ENCODE results near the gene MDH1B.

MDH1B gene

GRCh38 chr2:206766057-206766930 lies 1.2 kb upstream of the MDH1B start:
- Histone ChIP-seq H3K36me3 (ENCODE audit: control insufficient read depth, insufficient read depth, low read length) (peaks cover 38% of the 10 kb centered on the region), H3K9me3 (ENCODE audit: control insufficient read depth, low read length) (no peaks in the 10 kb centered on the region), H3K4me3 (ENCODE audit: extremely low read depth, insufficient read depth, low read length, poor library complexity, severe bottlenecking) (peak overlapping the region; percentile 66), H3K27ac (ENCODE audit: low read depth, low read length, severe bottlenecking) (no peak overlapping the region), H3K4me1 (ENCODE audit: control insufficient read depth, insufficient read depth, low read length, poor library complexity, severe bottlenecking) (peaks cover 3% of the 10 kb centered on the region)
- WGBS, 2 experiments (ENCODE audit: insufficient coverage in 2 of 2), result no CpG with 5 or more reads among the region's 12 CpGs

DNA sequence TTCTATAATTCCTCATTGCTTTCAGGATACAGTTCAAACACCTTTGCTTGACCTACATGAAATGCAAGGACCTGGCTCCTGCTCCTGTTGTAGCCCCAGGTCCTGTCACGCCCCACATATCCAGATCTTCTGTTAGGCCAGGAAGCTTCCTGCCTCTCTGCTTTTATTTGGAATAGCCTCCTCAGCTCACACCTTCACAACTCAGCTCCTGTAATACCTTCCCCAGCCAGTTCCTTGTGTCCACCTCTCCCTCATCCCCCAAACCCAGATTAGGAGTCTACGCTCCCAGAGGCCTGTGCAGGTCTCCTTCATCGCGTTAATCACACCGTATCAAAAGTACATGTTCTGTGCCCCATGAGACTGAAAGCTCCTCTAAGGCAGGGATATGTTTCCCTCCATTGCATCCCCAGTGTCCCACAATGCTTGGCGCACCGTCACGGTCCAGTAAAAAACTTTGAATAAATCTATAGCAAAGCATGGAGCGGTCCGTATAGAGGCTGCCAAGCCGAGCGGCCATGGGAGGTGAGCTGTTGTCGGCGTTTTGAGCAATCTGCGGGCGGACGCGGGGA lies 371 bp downstream of the MDH1B start:
- Histone ChIP-seq H3K36me3 (ENCODE audit: control insufficient read depth, insufficient read depth, low read length) (peaks cover 25% of the 10 kb centered on the region), H3K9me3 (ENCODE audit: control insufficient read depth, low read length) (no peaks in the 10 kb centered on the region), H3K27ac (ENCODE audit: low read depth, low read length, severe bottlenecking) (no peak overlapping the region), H3K4me1 (ENCODE audit: control insufficient read depth, insufficient read depth, low read length, poor library complexity, severe bottlenecking) (peaks cover 3% of the 10 kb centered on the region), H3K4me3 (ENCODE audit: extremely low read depth, insufficient read depth, low read length, poor library complexity, severe bottlenecking) (peak overlapping the region; percentile 66)
- WGBS, 2 experiments (ENCODE audit: insufficient coverage in 2 of 2), result 5 to 8% methylated on average over 14 to 18 of the region's 18 CpGs

- H3K36me3 ChIP-seq (ENCODE audit: control insufficient read depth, insufficient read depth, low read length), result no peaks in the 10 kb centered on the region
- H3K4me1 ChIP-seq (ENCODE audit: control insufficient read depth, insufficient read depth, low read length, poor library complexity, severe bottlenecking), result no peaks in the 10 kb centered on the region
- no peaks in the 10 kb centered on the region for H3K9me3 ChIP-seq (ENCODE audit: control insufficient read depth, low read length)
- no peak overlapping the region for H3K4me3 ChIP-seq (ENCODE audit: extremely low read depth, insufficient read depth, low read length, poor library complexity, severe bottlenecking)
- 100% methylated on average over 1 of the region's 1 CpG; no CpG with 5 or more reads in 1 of the 2 experiments for WGBS, 2 experiments (ENCODE audit: insufficient coverage in 2 of 2)
- no peak overlapping the region for H3K27ac ChIP-seq (ENCODE audit: low read depth, low read length, severe bottlenecking)
These were observed 8.3 kb downstream of the MDH1B start for GRCh38 chr2:206756816-206757215.

- Histone ChIP-seq H3K4me3 (ENCODE audit: extremely low read depth, insufficient read depth, low read length, poor library complexity, severe bottlenecking) (no peak overlapping the region), H3K4me1 (ENCODE audit: control insufficient read depth, insufficient read depth, low read length, poor library complexity, severe bottlenecking) (no peaks in the 10 kb centered on the region), H3K36me3 (ENCODE audit: control insufficient read depth, insufficient read depth, low read length) (no peaks in the 10 kb centered on the region), H3K27ac (ENCODE audit: low read depth, low read length, severe bottlenecking) (no peak overlapping the region), H3K9me3 (ENCODE audit: control insufficient read depth, low read length) (no peaks in the 10 kb centered on the region)
- WGBS, 2 experiments (ENCODE audit: insufficient coverage in 2 of 2), result 60% methylated on average over 1 of the region's 2 CpGs; no CpG with 5 or more reads in 1 of the 2 experiments
These were observed 24.3 kb downstream of the MDH1B start for GRCh38 chr2:206740800-206741199.

DNA sequence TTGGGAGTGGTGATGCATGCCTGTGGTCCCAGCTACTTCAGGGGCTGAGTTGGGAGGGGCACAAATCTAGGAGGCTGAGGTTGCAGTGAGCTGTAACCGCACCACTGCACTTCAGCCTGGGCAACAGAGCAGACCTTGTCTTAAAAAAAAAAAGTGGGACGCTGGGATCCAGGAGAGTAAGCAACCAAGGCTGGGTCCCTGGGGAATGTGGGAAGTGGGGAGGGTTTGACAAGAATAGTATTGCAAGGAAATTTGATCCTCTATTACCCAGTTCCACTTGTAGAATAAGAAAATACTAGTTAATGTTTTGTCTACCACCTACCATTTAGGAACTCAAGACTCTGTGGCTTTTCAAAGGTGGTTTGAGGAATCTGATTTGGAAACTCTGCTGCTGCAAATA lies 25.9 kb downstream of the MDH1B start:
- H3K27ac ChIP-seq (ENCODE audit: low read depth, low read length, severe bottlenecking), result no peak overlapping the region
- no peak overlapping the region for H3K4me3 ChIP-seq (ENCODE audit: extremely low read depth, insufficient read depth, low read length, poor library complexity, severe bottlenecking)
- no peaks in the 10 kb centered on the region for H3K36me3 ChIP-seq (ENCODE audit: control insufficient read depth, insufficient read depth, low read length)
- H3K9me3 ChIP-seq (ENCODE audit: control insufficient read depth, low read length), result no peaks in the 10 kb centered on the region
- H3K4me1 ChIP-seq (ENCODE audit: control insufficient read depth, insufficient read depth, low read length, poor library complexity, severe bottlenecking), result no peaks in the 10 kb centered on the region
- WGBS, 2 experiments (ENCODE audit: insufficient coverage in 2 of 2), result 83 to 100% methylated on average over 1 to 2 of the region's 2 CpGs

DNA sequence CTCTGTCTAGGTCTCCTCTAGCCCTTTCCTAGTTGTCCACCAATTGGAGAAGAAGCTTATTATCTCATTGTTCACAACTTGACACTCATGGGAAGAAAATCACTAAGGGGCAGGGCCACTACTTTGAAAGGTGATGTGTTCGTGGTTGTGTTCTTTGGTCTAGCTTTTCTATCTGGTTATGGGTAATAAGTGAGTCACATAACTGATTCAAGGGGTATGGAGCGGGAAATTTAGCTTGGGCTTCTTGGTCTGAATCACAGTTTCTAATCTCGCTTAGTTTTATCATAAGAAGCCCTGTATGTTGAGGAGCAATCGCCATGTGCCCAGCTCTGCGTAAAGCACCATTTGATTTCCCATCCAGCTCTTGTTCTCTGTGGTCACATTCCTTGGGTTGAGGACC lies 28.2 kb downstream of the MDH1B start:
- H3K9me3 ChIP-seq (ENCODE audit: control insufficient read depth, low read length), result no peaks in the 10 kb centered on the region
- WGBS, 2 experiments (ENCODE audit: insufficient coverage in 2 of 2), result 83 to 96% methylated on average over 4 to 5 of the region's 5 CpGs
- no peak overlapping the region for H3K4me3 ChIP-seq (ENCODE audit: extremely low read depth, insufficient read depth, low read length, poor library complexity, severe bottlenecking)
- no peak overlapping the region for H3K27ac ChIP-seq (ENCODE audit: low read depth, low read length, severe bottlenecking)
- no peaks in the 10 kb centered on the region for H3K4me1 ChIP-seq (ENCODE audit: control insufficient read depth, insufficient read depth, low read length, poor library complexity, severe bottlenecking)
- no peaks in the 10 kb centered on the region for H3K36me3 ChIP-seq (ENCODE audit: control insufficient read depth, insufficient read depth, low read length)

- H3K9me3 ChIP-seq (ENCODE audit: control insufficient read depth, low read length), result no peaks in the 10 kb centered on the region
- H3K4me1 ChIP-seq (ENCODE audit: control insufficient read depth, insufficient read depth, low read length, poor library complexity, severe bottlenecking), result no peaks in the 10 kb centered on the region
- H3K27ac ChIP-seq (ENCODE audit: low read depth, low read length, severe bottlenecking), result no peak overlapping the region
- no peak overlapping the region for H3K4me3 ChIP-seq (ENCODE audit: extremely low read depth, insufficient read depth, low read length, poor library complexity, severe bottlenecking)
- WGBS, 2 experiments (ENCODE audit: insufficient coverage in 2 of 2), result 87 to 93% methylated on average over 1 of the region's 2 CpGs
- H3K36me3 ChIP-seq (ENCODE audit: control insufficient read depth, insufficient read depth, low read length), result no peaks in the 10 kb centered on the region
These were observed 31.8 kb downstream of the MDH1B start for GRCh38 chr2:206733341-206733740.

- H3K9me3 ChIP-seq (ENCODE audit: control insufficient read depth, low read length), result no peaks in the 10 kb centered on the region
- no peaks in the 10 kb centered on the region for H3K36me3 ChIP-seq (ENCODE audit: control insufficient read depth, insufficient read depth, low read length)
- no peak overlapping the region for H3K27ac ChIP-seq (ENCODE audit: low read depth, low read length, severe bottlenecking)
- 89 to 92% methylated on average over 4 to 6 of the region's 7 CpGs for WGBS, 2 experiments (ENCODE audit: insufficient coverage in 2 of 2)
- H3K4me1 ChIP-seq (ENCODE audit: control insufficient read depth, insufficient read depth, low read length, poor library complexity, severe bottlenecking), result no peaks in the 10 kb centered on the region
- no peak overlapping the region for H3K4me3 ChIP-seq (ENCODE audit: extremely low read depth, insufficient read depth, low read length, poor library complexity, severe bottlenecking)
These were observed 36.6 kb downstream of the MDH1B start for GRCh38 chr2:206728277-206729199.

GRCh38 chr2:206727287-206727686 lies 37.8 kb downstream of the MDH1B start:
- 100% methylated on average over 1 to 2 of the region's 2 CpGs for WGBS, 2 experiments (ENCODE audit: insufficient coverage in 2 of 2)
- H3K27ac ChIP-seq (ENCODE audit: low read depth, low read length, severe bottlenecking), result no peak overlapping the region
- H3K9me3 ChIP-seq (ENCODE audit: control insufficient read depth, low read length), result no peaks in the 10 kb centered on the region
- no peak overlapping the region for H3K4me3 ChIP-seq (ENCODE audit: extremely low read depth, insufficient read depth, low read length, poor library complexity, severe bottlenecking)
- H3K4me1 ChIP-seq (ENCODE audit: control insufficient read depth, insufficient read depth, low read length, poor library complexity, severe bottlenecking), result no peaks in the 10 kb centered on the region
- no peaks in the 10 kb centered on the region for H3K36me3 ChIP-seq (ENCODE audit: control insufficient read depth, insufficient read depth, low read length)

DNA sequence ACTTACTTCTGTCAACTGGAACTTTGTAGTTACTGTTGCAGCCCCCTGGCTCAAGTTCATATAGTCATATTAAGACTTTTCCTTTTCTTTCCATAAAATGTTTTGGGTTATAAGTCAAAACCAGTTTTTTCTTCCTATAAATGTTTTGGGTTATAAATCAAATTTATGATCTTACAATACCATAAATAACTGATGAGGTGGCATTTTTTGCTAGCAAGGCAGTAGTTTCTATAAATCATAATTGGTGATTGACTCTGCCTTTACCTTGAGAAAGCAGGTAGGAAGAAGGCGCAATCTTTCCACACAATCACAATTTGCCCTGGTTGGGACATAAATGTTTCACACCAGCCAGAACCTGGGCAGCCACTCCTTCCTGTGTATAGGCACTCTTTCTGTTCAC lies 41.8 kb downstream of the MDH1B start:
- no peak overlapping the region for H3K4me3 ChIP-seq (ENCODE audit: extremely low read depth, insufficient read depth, low read length, poor library complexity, severe bottlenecking)
- H3K27ac ChIP-seq (ENCODE audit: low read depth, low read length, severe bottlenecking), result no peak overlapping the region
- H3K36me3 ChIP-seq (ENCODE audit: control insufficient read depth, insufficient read depth, low read length), result no peaks in the 10 kb centered on the region
- no peaks in the 10 kb centered on the region for H3K9me3 ChIP-seq (ENCODE audit: control insufficient read depth, low read length)
- H3K4me1 ChIP-seq (ENCODE audit: control insufficient read depth, insufficient read depth, low read length, poor library complexity, severe bottlenecking), result no peaks in the 10 kb centered on the region
- 100% methylated on average over 1 of the region's 1 CpG for WGBS, 2 experiments (ENCODE audit: insufficient coverage in 2 of 2)

Measured in mesodermal cell (in vitro differentiated cells).